Cardiac muscle cell (in vitro differentiated cells and primary cell): ENCODE measurements around the gene STRA6. TPM values are rescaled to one million over a fixed set of nuclear protein-coding genes. Genes with fewer than 3 reads are reported as not detected.

Experiments
- DNase-seq, 2 donors: peaks; one replicate each; pipeline versions ENCODE4 v3.0.0 to v3.0.0-alpha.2; 2010 to 2017; ENCODE audit warnings: low read depth in 1 of 2, low spot score in 1 of 2
- H3K27ac ChIP-seq: fragments of 200-600 bp; sonication (generic); 2 replicates; pipeline ENCODE4 v1.5.1; 2016
- H3K27me3 ChIP-seq: fragments of 200-600 bp; sonication (generic); 2 replicates; pipeline ENCODE4 v1.6.0; 2016; ENCODE audit warnings: control low read depth
- H3K36me3 ChIP-seq: fragments of 200-600 bp; sonication (generic); 2 replicates; pipeline ENCODE4 v1.5.1; 2016; ENCODE audit warnings: control low read depth
- H3K4me1 ChIP-seq: fragments of 200-600 bp; sonication (generic); 2 replicates; pipeline ENCODE4 v1.8.1; 2017; ENCODE audit warnings: low read depth, mild to moderate bottlenecking, mixed run types
- H3K4me3 ChIP-seq: fragments of 200-600 bp; sonication (generic); 2 replicates; pipeline ENCODE4 v1.5.1; 2016; ENCODE audit warnings: mild to moderate bottlenecking
- H3K9me3 ChIP-seq: fragments of 200-600 bp; sonication (generic); 2 replicates; pipeline ENCODE4 v1.5.1; 2017; ENCODE audit warnings: low read depth, mild to moderate bottlenecking, control low read depth
- polyA plus RNA-seq: library from polyadenylated mRNA; unstranded; fragments of >200 nt; fragmentation: Nextera tagmentation; extraction: Ambion mirVana; gene quantifications from 2 replicates; pipeline ENCODE4 v1.2.1, GENCODE V29; 2016
- total RNA-seq: library from RNA; depleted of rRNA; stranded (reverse); fragments of >200 nt; gene quantifications from 2 replicates; pipeline ENCODE4 v1.2.3, GENCODE V29; 2016
- TF ChIP-seq, protein P1 (sequence below): IDR thresholded peaks from 2 replicates; pipeline ENCODE4 v1.5.1; 2012; ENCODE audit warnings: low read depth, mild to moderate bottlenecking, low read length

STRA6 gene
- total and polyA plus RNA-seq, 2 experiments from 2014 or later, result 38.6 to 49.6 TPM

DNA sequence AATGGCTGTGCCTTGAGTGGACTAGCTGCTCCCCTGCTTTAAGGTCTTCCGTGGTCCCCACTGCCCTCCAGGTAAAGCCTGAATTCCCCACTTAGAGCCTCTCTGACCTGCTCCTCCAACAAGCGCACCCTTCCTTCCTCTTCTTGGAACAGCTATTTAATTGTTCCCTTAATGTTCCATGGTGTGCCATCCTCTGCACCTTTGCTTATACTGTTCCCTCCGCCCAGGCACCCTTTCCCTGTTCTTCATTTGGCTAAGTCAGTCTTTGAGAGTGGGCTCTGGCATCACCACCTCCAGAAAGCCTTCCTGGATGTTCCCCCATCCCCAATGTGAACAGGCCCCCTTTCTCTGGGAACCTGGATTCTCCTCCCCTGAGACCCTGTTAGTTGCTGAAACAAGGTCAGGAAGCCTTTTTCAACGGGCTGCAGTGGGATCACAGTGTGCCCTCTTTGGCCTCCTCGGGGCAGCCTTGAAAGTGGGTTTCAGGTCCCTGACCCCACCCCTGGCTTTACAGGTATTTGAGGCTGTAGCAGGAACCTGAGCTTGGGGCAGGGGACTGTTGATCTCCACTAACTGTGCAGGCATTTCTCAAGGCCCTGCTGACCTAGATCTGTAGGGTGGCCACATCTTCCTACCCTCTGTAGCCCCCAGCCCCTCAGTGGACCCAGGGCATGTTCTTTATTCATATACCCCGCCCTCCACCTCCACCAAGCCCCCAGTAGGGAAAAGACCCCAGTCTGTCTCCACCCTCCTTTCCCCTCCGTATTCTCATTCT lies 24.1 kb downstream of the STRA6 start:
- no peak overlapping the region for H3K4me3 ChIP-seq
- H3K27me3 ChIP-seq, result no peaks in the 10 kb centered on the region
- H3K36me3 ChIP-seq, result no peaks in the 10 kb centered on the region
- no peak for DNase-seq
- H3K4me1 ChIP-seq, result peaks cover 10% of the 10 kb centered on the region
- TF ChIP-seq, protein P1, sequence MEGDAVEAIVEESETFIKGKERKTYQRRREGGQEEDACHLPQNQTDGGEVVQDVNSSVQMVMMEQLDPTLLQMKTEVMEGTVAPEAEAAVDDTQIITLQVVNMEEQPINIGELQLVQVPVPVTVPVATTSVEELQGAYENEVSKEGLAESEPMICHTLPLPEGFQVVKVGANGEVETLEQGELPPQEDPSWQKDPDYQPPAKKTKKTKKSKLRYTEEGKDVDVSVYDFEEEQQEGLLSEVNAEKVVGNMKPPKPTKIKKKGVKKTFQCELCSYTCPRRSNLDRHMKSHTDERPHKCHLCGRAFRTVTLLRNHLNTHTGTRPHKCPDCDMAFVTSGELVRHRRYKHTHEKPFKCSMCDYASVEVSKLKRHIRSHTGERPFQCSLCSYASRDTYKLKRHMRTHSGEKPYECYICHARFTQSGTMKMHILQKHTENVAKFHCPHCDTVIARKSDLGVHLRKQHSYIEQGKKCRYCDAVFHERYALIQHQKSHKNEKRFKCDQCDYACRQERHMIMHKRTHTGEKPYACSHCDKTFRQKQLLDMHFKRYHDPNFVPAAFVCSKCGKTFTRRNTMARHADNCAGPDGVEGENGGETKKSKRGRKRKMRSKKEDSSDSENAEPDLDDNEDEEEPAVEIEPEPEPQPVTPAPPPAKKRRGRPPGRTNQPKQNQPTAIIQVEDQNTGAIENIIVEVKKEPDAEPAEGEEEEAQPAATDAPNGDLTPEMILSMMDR, result no peak
- H3K9me3 ChIP-seq, result no peaks in the 10 kb centered on the region
- H3K27ac ChIP-seq, result no peak overlapping the region

DNA sequence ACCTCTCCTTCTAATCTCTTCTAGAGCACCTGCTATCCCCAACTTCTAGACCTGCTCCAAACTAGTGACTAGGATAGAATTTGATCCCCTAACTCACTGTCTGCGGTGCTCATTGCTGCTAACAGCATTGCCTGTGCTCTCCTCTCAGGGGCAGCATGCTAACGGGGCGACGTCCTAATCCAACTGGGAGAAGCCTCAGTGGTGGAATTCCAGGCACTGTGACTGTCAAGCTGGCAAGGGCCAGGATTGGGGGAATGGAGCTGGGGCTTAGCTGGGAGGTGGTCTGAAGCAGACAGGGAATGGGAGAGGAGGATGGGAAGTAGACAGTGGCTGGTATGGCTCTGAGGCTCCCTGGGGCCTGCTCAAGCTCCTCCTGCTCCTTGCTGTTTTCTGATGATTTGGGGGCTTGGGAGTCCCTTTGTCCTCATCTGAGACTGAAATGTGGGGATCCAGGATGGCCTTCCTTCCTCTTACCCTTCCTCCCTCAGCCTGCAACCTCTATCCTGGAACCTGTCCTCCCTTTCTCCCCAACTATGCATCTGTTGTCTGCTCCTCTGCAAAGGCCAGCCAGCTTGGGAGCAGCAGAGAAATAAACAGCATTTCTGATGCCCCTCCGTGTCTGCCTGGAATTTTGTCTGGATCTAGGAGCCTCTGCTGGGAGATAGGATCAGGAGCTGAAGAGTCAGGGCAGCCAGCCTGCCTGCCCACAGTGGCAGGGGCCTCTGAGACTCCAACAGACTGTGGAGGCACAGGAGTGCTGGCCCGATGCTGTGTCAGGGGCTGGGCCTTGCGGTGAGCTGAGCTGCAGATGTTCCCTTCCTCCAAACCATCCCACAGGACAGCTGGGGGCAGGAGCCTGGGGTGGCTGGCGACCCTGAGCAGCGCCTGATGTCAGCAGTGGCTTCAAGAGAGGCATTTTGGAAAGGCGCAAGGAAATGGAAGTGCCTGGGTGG lies 26.0 kb downstream of the STRA6 start:
- no peaks in the 10 kb centered on the region for H3K27me3 ChIP-seq
- H3K27ac ChIP-seq, result no peak overlapping the region
- TF ChIP-seq, protein P1, result no peak
- H3K36me3 ChIP-seq, result no peaks in the 10 kb centered on the region
- no peaks in the 10 kb centered on the region for H3K9me3 ChIP-seq
- DNase-seq, result peak in 1 of 2 donors; percentile 32
- peaks cover 16% of the 10 kb centered on the region for H3K4me1 ChIP-seq
- no peak overlapping the region for H3K4me3 ChIP-seq

DNA sequence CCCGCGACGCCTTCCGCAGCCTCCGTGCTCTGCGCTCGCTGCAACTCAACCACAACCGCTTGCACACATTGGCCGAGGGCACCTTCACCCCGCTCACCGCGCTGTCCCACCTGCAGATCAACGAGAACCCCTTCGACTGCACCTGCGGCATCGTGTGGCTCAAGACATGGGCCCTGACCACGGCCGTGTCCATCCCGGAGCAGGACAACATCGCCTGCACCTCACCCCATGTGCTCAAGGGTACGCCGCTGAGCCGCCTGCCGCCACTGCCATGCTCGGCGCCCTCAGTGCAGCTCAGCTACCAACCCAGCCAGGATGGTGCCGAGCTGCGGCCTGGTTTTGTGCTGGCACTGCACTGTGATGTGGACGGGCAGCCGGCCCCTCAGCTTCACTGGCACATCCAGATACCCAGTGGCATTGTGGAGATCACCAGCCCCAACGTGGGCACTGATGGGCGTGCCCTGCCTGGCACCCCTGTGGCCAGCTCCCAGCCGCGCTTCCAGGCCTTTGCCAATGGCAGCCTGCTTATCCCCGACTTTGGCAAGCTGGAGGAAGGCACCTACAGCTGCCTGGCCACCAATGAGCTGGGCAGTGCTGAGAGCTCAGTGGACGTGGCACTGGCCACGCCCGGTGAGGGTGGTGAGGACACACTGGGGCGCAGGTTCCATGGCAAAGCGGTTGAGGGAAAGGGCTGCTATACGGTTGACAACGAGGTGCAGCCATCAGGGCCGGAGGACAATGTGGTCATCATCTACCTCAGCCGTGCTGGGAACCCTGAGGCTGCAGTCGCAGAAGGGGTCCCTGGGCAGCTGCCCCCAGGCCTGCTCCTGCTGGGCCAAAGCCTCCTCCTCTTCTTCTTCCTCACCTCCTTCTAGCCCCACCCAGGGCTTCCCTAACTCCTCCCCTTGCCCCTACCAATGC lies 27.1 kb downstream of the STRA6 start:
- Histone ChIP-seq H3K36me3 (no peaks in the 10 kb centered on the region), H3K27ac (no peak overlapping the region), H3K9me3 (no peaks in the 10 kb centered on the region), H3K4me3 (no peak overlapping the region), H3K27me3 (no peaks in the 10 kb centered on the region), H3K4me1 (peaks cover 16% of the 10 kb centered on the region)
- TF ChIP-seq, protein P1, result no peak
- DNase-seq, result no peak

DNA sequence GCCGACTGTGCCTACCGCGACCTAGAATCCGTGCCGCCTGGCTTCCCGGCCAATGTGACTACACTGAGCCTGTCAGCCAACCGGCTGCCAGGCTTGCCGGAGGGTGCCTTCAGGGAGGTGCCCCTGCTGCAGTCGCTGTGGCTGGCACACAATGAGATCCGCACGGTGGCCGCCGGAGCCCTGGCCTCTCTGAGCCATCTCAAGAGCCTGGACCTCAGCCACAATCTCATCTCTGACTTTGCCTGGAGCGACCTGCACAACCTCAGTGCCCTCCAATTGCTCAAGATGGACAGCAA lies 27.7 kb downstream of the STRA6 start:
- TF ChIP-seq, protein P1, result no peak
- Histone ChIP-seq H3K9me3 (no peaks in the 10 kb centered on the region), H3K36me3 (no peaks in the 10 kb centered on the region), H3K4me3 (no peak overlapping the region), H3K27ac (no peak overlapping the region), H3K4me1 (peaks cover 16% of the 10 kb centered on the region), H3K27me3 (no peaks in the 10 kb centered on the region)
- DNase-seq, result no peak
